Measurements from ENCODE around the gene LRRC42.
"Not testable (repeated sequence)": the region's sequence is repeated elsewhere in the genome, so short reads cannot be mapped to it uniquely, and the experiment has no call there.

LRRC42 gene

GRCh38 chr1:53967409-53968124, 21.4 kb downstream of the LRRC42 start:
- no peaks in the 10 kb centered on the region for H3K9me3 Mint-ChIP-seq
- no peak overlapping the region for H3K27ac Mint-ChIP-seq
- peaks cover 68% of the 10 kb centered on the region for H3K36me3 Mint-ChIP-seq (ENCODE audit: low read depth)
- intact Hi-C loops (cut with micrococcal nuclease), result no loop called here
- H3K27me3 Mint-ChIP-seq, result no peaks in the 10 kb centered on the region
- no peak overlapping the region for H3K4me3 Mint-ChIP-seq
- no peaks in the 10 kb centered on the region for H3K4me1 Mint-ChIP-seq (ENCODE audit: low read depth)

- H3K27me3 Mint-ChIP-seq, result no peaks in the 10 kb centered on the region
- intact Hi-C loops (cut with micrococcal nuclease), result no loop called here
- H3K27ac Mint-ChIP-seq, result no peak overlapping the region
- H3K4me3 Mint-ChIP-seq, result no peak overlapping the region
- H3K9me3 Mint-ChIP-seq, result no peaks in the 10 kb centered on the region
- peaks cover 63% of the 10 kb centered on the region for H3K36me3 Mint-ChIP-seq (ENCODE audit: low read depth)
- no peaks in the 10 kb centered on the region for H3K4me1 Mint-ChIP-seq (ENCODE audit: low read depth)
Measured at GRCh38 chr1:53968125-53968513, 22.0 kb downstream of the LRRC42 start.

GRCh38 chr1:53969323-53969722, 23.2 kb downstream of the LRRC42 start:
- H3K4me3 Mint-ChIP-seq; intact Hi-C loops (cut with micrococcal nuclease); H3K27me3 Mint-ChIP-seq; H3K4me1 Mint-ChIP-seq (ENCODE audit: low read depth); H3K9me3 Mint-ChIP-seq; H3K27ac Mint-ChIP-seq: not testable (repeated sequence)
- H3K36me3 Mint-ChIP-seq (ENCODE audit: low read depth), result peaks cover 52% of the 10 kb centered on the region

GRCh38 chr1:53971718-53972117, 25.6 kb downstream of the LRRC42 start:
- H3K4me1 Mint-ChIP-seq (ENCODE audit: low read depth), result peaks cover 4% of the 10 kb centered on the region
- no peak overlapping the region for H3K4me3 Mint-ChIP-seq
- no peaks in the 10 kb centered on the region for H3K27me3 Mint-ChIP-seq
- H3K36me3 Mint-ChIP-seq (ENCODE audit: low read depth), result peaks cover 36% of the 10 kb centered on the region
- no peaks in the 10 kb centered on the region for H3K9me3 Mint-ChIP-seq
- no peak overlapping the region for H3K27ac Mint-ChIP-seq
- intact Hi-C loops (cut with micrococcal nuclease), result no loop called here

- Mint-ChIP-seq H3K9me3 (no peaks in the 10 kb centered on the region), H3K4me3 (no peak overlapping the region), H3K4me1 (ENCODE audit: low read depth) (peaks cover 28% of the 10 kb centered on the region), H3K27me3 (no peaks in the 10 kb centered on the region), H3K36me3 (ENCODE audit: low read depth) (peaks cover 7% of the 10 kb centered on the region), H3K27ac (no peak overlapping the region)
- intact Hi-C loops (cut with micrococcal nuclease), result no loop called here
Measured at GRCh38 chr1:53975861-53976260, 29.7 kb downstream of the LRRC42 start.

GRCh38 chr1:53979712-53980450, 33.7 kb downstream of the LRRC42 start:
- H3K4me1 Mint-ChIP-seq (ENCODE audit: low read depth), result peaks cover 48% of the 10 kb centered on the region
- H3K27ac Mint-ChIP-seq, result no peak overlapping the region
- no peaks in the 10 kb centered on the region for H3K36me3 Mint-ChIP-seq (ENCODE audit: low read depth)
- no peak overlapping the region for H3K4me3 Mint-ChIP-seq
- no peaks in the 10 kb centered on the region for H3K27me3 Mint-ChIP-seq
- intact Hi-C loops (cut with micrococcal nuclease), result no loop called here
- H3K9me3 Mint-ChIP-seq, result no peaks in the 10 kb centered on the region

- intact Hi-C loops (cut with micrococcal nuclease), result no loop called here
- H3K4me3 Mint-ChIP-seq, result no peak overlapping the region
- no peaks in the 10 kb centered on the region for H3K9me3 Mint-ChIP-seq
- peak overlapping the region; percentile 79 for H3K27ac Mint-ChIP-seq
- no peaks in the 10 kb centered on the region for H3K36me3 Mint-ChIP-seq (ENCODE audit: low read depth)
- peaks cover 48% of the 10 kb centered on the region for H3K4me1 Mint-ChIP-seq (ENCODE audit: low read depth)
- H3K27me3 Mint-ChIP-seq, result no peaks in the 10 kb centered on the region
Measured at GRCh38 chr1:53981220-53981619, 35.1 kb downstream of the LRRC42 start.

GRCh38 chr1:53982034-53982762, 36.0 kb downstream of the LRRC42 start:
- H3K4me3 Mint-ChIP-seq, result peak overlapping the region; percentile 47
- intact Hi-C loops (cut with micrococcal nuclease), result no loop called here
- no peaks in the 10 kb centered on the region for H3K27me3 Mint-ChIP-seq
- no peaks in the 10 kb centered on the region for H3K36me3 Mint-ChIP-seq (ENCODE audit: low read depth)
- H3K4me1 Mint-ChIP-seq (ENCODE audit: low read depth), result peaks cover 42% of the 10 kb centered on the region
- peak overlapping the region; percentile 79 for H3K27ac Mint-ChIP-seq
- no peaks in the 10 kb centered on the region for H3K9me3 Mint-ChIP-seq

- intact Hi-C loops (cut with micrococcal nuclease), result no loop called here
- Mint-ChIP-seq H3K9me3 (no peaks in the 10 kb centered on the region), H3K27me3 (no peaks in the 10 kb centered on the region), H3K27ac (peak overlapping the region; percentile 79), H3K4me1 (ENCODE audit: low read depth) (peaks cover 42% of the 10 kb centered on the region), H3K36me3 (ENCODE audit: low read depth) (no peaks in the 10 kb centered on the region), H3K4me3 (peak overlapping the region; percentile 47)
Measured at GRCh38 chr1:53982763-53983104, 36.6 kb downstream of the LRRC42 start.

- no peaks in the 10 kb centered on the region for H3K36me3 Mint-ChIP-seq (ENCODE audit: low read depth)
Measured at GRCh38 chr1:53984726-53985125, 38.6 kb downstream of the LRRC42 start.

GRCh38 chr1:53986458-53986857, 40.3 kb downstream of the LRRC42 start:
- intact Hi-C loops (cut with micrococcal nuclease), result no loop called here
- no peaks in the 10 kb centered on the region for H3K36me3 Mint-ChIP-seq (ENCODE audit: low read depth)
- no peak overlapping the region for H3K27ac Mint-ChIP-seq
- no peaks in the 10 kb centered on the region for H3K9me3 Mint-ChIP-seq
- peaks cover 18% of the 10 kb centered on the region for H3K4me1 Mint-ChIP-seq (ENCODE audit: low read depth)
- H3K4me3 Mint-ChIP-seq, result no peak overlapping the region
- no peaks in the 10 kb centered on the region for H3K27me3 Mint-ChIP-seq

More at GRCh38 chr1:53984726-53985125, 38.6 kb downstream of the LRRC42 start:
- H3K27me3 Mint-ChIP-seq, result no peaks in the 10 kb centered on the region
- intact Hi-C loops (cut with micrococcal nuclease), result no loop called here
- no peak overlapping the region for H3K27ac Mint-ChIP-seq
- H3K4me1 Mint-ChIP-seq (ENCODE audit: low read depth), result peaks cover 27% of the 10 kb centered on the region
- H3K9me3 Mint-ChIP-seq, result no peaks in the 10 kb centered on the region
- no peak overlapping the region for H3K4me3 Mint-ChIP-seq

GRCh38 chr1:53987880-53988279, 41.7 kb downstream of the LRRC42 start:
- intact Hi-C loops (cut with micrococcal nuclease), result no loop called here
- Mint-ChIP-seq H3K27ac (no peak overlapping the region), H3K4me3 (no peak overlapping the region), H3K27me3 (no peaks in the 10 kb centered on the region), H3K4me1 (ENCODE audit: low read depth) (peaks cover 4% of the 10 kb centered on the region), H3K9me3 (no peaks in the 10 kb centered on the region), H3K36me3 (ENCODE audit: low read depth) (no peaks in the 10 kb centered on the region)

GRCh38 chr1:53992085-53992874, 46.1 kb downstream of the LRRC42 start:
- intact Hi-C loops (cut with micrococcal nuclease), result no loop called here
- H3K4me3 Mint-ChIP-seq, result no peak overlapping the region
- no peaks in the 10 kb centered on the region for H3K27me3 Mint-ChIP-seq
- H3K4me1 Mint-ChIP-seq (ENCODE audit: low read depth), result no peaks in the 10 kb centered on the region
- H3K27ac Mint-ChIP-seq, result no peak overlapping the region
- H3K36me3 Mint-ChIP-seq (ENCODE audit: low read depth), result no peaks in the 10 kb centered on the region
- H3K9me3 Mint-ChIP-seq, result no peaks in the 10 kb centered on the region

- H3K36me3 Mint-ChIP-seq (ENCODE audit: low read depth); intact Hi-C loops (cut with micrococcal nuclease); H3K4me3 Mint-ChIP-seq; H3K27ac Mint-ChIP-seq; H3K27me3 Mint-ChIP-seq; H3K9me3 Mint-ChIP-seq; H3K4me1 Mint-ChIP-seq (ENCODE audit: low read depth): not testable (repeated sequence)
Measured at GRCh38 chr1:53994516-53994915, 48.4 kb downstream of the LRRC42 start.

Data from dendritic cell treated with granulocyte-macrophage colony-stimulating factor and Interleukin-4, amounts not matched to agents 40 ng/mL and 50 ng/mL, for 4 days (primary cell).